ENCODE measurements around the gene PLEKHO1.
"Not testable (repeated sequence)": the region's sequence is repeated elsewhere in the genome, so short reads cannot be mapped to it uniquely, and the experiment has no call there.

The PLEKHO1 gene, protein sequence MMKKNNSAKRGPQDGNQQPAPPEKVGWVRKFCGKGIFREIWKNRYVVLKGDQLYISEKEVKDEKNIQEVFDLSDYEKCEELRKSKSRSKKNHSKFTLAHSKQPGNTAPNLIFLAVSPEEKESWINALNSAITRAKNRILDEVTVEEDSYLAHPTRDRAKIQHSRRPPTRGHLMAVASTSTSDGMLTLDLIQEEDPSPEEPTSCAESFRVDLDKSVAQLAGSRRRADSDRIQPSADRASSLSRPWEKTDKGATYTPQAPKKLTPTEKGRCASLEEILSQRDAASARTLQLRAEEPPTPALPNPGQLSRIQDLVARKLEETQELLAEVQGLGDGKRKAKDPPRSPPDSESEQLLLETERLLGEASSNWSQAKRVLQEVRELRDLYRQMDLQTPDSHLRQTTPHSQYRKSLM

DNA sequence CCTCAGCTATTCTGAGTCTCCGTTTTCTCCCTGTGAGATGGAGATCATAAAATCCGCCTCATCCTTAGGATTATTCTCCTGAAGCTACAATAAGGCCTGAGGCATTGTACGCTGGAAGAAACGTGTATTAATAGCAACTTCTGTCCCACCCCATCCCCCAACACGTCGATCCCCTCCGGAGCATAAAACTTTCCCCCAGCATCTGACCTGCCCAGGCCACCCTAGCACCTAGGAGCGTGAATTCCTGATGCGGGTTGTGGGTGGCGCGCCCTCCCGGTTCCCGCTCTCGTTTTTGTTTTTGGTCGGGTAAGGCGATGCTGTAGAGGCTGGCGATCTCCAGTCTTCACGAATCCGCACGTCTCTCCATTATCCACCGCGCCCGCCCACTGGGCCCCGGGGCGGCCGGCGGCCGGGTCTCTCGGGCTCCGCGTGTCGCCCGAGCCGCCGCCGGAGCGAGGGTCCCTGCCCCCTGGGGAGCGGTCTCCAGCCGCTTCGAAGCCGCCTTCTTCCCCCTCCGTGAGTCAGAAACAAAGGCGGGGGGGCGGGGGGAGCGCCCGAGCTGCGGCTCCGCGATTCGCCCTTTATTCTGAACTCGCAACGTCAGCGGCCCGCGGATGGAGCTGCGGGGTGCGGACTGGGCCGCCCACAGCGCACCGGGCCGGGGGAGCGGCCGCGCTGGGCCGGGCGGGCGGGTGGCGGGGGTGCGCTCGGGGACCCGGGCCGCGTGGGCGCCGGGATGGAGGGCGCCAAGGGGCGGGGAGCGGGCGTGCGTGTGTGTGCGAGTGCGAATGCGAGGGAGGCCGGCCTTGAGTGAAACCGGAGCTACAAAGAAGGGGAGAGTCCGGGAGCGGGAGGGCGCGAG lies at the start of gene PLEKHO1:
TSS of gene PLEKHO1 (plus strand) at position 646 of the 862 bp plus-strand sequence. CDS start 342 bp downstream, outside the sequence.
- DNase-seq, result peak; percentile 82

DNA sequence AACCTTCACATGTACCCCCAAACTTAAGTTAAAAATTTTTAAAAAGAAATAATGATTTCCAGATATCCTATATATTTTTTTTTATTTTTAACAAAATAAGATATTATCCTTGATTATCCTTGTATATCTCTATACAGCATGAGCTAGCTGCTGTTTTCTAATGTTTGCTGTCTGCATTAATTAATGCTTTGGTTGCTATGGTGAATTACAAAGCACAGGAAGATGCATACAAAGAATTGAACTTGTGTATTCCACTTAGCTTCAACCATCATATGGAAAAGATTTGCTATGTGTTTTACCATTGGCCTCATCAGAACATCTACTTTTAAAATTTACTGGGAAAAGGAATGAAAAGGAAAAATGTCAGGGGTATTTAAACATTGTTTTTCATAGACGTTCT lies 46.7 kb upstream of the PLEKHO1 start:
- DNase-seq, result no peak

DNA sequence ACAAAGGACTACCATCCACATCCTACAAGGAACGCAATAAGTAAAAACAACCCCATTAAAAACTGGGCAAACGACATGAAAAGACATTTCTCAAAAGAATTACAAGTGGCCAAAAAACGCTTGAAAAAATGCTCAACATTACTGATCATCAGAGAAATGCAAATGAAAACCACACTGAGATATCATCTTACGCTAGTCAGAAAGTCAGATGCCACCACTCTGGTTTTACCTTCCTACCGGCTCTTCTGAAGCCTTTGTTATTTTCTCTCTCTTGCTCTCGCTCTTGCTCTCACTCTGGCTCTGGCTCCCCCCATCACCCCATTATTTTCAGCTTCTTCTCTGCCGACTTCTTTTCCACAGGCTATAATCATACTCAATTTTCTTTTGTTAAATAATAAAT lies 43.4 kb upstream of the PLEKHO1 start:
- DNase-seq, result no peak

DNA sequence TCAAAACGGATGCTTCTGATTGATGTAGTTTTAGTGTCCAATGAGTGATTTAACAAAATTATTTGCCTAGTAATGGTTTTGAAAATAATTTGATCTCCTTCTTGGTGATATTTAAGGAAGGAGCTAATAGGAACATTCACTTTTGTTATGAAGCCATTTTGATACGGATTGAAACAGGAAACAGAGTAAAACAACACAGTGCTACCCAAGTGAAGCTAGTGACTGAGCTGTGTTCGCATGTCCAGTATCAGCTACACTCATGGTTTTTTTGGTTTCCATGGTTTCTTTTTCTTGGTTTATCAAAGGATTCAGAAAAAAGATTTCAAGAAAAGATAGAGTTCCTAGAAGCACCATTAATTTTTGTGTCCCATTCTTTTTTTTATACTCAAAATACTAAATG lies 40.1 kb upstream of the PLEKHO1 start:
- DNase-seq, result no peak

DNA sequence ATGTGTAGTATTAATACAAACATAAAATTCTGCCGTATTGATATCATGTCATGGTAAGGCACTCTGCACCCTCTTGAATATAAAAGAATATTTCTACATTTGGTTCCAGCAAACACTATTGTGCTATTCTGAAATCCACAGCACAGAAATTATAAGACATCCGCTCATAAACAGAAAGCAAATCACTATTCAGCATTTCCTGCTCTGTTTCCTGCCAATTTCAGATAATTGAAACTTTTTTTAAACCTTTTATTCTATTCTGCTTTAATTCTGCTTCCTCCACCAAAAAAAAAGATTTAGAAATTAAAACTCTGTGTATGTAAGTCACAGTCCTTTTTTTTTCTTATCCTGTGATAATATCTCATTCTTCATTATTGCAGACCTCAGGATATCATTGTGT lies 39.6 kb upstream of the PLEKHO1 start:
- DNase-seq, result no peak

DNA sequence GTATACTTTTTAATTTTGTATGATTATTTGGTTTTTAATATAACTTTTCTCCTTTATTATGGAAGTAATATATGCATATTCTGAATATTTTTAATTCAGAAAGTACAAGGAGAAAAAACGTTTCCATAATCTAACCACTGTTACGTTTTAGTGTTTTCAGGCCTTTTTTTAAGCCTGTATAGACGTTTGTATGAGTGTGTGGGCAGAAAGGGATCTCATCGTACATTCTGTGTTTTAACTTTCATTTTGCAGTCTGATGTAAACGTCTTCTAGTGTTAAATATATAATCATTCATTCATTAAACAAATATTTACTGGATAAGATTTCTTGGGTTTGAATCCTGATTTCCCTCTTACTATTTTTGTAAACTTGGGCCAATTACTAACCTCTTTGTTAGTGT lies 38.0 kb upstream of the PLEKHO1 start:
- DNase-seq, result no peak

DNA sequence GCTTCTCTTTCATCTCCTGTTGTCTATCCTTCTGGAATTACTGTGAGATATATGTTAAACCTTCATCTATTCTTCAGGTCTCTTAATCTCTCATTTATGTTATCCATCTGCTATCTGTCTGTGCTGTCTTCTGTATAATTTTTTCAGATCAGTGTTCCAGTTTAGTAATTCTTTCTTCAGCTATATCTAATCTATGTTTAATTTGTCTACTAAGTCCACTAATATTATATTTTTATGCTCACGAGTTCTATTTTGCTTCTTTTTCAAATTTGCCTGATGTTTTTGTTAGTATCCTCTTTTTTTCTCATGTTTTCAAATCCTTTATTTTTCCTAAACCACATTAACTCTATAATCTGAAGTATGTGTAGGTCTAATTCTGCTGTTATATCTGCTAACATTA lies 34.6 kb upstream of the PLEKHO1 start:
- DNase-seq, result no peak

DNA sequence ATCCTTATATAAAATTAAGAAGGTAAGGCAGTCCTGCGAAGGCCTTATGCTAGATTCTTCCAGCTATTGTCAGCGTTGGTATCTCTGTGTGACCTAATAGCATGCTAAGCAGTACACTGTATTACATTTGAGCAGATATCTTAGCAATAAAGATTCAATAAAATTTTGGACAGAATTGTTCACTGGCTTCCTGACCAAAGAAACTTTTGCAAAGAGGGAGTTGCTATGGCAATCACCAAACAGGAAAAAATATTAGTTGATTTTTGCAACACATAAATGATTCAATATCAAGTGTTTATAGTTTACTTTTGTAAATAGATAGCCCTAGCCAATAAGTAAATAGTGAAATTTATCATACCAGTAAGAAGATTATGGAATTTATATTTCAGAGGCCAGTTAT lies 31.0 kb upstream of the PLEKHO1 start:
- DNase-seq, result no peak

DNA sequence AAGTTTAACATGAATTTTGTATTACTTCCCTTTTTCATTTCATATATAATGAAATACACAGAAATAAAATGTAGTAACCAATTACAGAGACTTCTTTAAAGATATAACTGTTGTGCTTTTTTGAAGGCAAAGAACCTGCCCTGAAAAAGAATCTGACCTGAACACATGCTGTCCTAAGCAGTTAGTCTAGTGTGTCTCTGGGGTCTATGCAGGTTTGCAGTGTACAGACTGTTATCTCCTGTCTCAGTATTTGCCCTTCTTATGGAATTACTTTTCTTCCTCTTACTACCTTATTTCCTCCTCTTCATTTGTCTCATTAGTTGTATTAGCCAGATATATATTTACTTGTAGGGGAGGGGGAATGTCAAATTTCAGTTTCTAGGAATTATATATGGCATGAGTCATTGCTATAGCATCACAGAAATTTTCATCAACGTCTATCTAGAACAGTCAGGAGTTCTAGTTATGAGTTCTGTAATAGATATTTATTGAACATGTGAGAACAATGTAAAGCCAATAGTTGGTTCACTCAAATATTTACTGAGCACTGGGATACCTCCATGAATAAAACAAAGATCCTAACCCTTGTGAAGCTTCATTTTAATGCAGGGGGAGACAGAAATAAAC lies 28.4 kb upstream of the PLEKHO1 start:
- no peak for DNase-seq

DNA sequence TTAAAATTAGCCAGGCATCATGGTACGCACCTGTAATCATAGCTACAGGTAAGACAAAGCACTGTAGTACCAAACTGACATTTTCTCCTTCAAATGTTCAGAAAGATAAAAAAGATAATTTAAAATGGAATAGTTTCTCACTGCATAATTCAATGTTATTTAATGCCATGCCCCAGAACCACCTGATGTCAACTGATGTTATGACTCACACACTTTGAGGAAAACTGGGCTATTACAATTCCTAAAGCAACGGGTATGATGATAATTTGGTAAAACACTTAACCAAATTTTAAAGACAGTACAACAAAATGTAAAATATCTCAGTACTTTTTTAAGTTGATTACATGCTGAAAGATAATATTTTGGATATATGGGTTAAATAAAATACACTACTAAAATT lies 22.9 kb upstream of the PLEKHO1 start:
- DNase-seq, result no peak

DNA sequence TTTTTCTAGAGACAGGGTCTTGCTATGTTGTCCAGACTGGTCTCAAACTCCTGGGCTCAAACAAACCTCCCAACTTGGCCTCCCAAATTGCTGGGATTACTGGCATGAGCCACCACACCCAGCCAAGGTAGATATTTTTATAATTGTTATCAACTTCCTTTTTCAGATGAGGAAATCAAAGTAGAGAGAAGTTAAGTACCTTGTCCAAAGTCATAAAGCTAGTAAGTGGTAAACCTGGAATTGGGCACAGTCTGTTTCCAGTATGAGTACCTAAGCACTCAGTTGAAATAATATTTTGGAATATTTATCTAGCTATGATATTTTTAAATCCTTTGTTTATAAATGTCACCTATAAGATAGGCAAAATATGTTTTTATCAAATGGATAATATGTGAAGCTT lies 22.3 kb upstream of the PLEKHO1 start:
- DNase-seq, result no peak

DNA sequence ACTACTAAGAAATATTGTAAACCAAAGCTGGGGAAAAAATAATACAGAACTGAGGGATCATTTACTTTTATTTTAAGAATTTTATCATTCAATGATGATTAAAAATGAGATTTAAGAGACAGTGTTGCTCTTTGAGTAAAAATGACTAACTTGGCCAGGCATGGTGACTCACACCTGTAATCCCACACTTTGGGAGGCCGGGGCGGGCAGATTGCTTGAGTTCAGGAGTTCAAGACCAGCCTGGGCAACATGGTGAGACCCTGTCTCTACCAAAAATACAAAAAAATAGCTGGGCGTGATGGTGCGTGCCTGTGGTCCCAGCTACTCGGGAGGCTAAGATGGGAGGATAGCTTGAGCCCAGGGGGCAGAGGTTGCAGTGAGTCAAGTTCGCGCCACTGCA lies 21.8 kb upstream of the PLEKHO1 start:
- DNase-seq, result peak; percentile 62

DNA sequence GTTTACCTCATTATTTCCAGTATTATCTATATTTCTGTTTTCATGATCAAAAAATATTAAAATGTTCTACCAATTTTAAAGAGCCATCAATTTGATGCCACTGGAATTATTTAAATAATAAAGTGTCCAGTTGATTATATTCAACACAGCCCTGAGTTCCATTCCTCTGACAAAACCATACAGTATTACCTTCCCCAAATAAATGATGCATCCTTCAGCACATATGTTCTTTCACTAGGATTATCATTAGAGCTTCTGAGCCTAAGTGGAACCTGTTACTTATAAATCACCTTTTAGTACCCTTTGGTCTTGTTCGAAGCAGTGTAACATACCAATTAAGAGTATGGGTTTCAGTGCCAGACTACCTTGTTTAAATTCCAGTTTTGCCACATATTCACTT lies 17.3 kb upstream of the PLEKHO1 start:
- no peak for DNase-seq

DNA sequence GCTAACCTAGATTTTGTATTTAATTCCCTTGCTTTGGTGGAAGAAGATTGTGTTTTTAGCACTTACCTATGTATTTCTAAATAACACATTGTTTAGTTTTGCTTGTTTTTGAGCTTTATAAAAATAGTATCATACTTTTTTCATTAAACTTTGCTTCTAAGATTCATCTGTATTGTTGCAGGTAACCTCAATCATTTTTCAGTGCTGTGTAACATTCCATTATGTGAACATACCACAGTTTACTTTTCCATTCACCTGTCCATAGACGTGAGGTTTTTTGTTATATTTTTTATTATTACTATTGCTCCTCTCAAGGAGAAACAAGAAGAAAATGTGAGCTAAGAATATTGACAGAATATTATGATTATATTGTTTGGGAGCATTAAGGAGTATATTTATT lies 15.2 kb upstream of the PLEKHO1 start:
- no peak for DNase-seq

DNA sequence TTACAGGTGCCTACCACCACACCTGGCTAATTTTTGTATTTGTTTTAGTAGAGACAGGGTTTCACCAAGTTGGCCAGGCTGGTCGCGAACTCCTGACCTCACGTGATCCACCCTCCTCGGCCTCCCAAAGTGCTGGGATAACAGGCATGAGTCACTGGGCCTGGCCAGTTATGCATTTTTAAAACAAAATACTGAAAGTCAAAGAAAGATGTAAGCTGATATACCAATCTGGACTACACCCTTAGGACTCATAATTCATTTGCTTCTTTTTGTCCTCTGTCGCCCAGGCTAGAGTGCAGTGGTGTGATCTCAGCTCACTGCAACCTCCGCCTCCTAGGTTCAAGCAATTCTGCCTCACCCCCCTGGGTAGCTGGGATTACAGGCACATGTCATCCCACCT lies 14.3 kb upstream of the PLEKHO1 start:
- DNase-seq, result not testable (repeated sequence)

DNA sequence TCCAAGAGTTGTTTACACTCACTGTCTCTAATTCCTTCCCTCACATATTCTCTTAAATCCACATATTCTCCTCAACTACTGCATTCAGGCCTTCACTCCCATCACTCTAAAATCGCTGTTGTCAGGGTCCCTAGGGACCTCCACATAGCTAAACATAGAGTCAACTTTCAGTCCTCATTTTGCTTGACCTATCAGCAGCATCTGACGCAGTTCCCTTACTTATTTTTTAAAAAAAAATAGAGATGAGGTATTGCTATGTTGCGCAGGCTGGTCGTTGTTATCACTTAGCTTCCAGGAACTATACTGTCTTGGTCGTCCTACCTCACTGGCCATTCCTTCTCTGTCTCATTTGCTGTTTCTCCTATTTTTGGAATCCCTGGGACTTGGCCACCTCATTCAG lies 11.7 kb upstream of the PLEKHO1 start:
- DNase-seq, result no peak

DNA sequence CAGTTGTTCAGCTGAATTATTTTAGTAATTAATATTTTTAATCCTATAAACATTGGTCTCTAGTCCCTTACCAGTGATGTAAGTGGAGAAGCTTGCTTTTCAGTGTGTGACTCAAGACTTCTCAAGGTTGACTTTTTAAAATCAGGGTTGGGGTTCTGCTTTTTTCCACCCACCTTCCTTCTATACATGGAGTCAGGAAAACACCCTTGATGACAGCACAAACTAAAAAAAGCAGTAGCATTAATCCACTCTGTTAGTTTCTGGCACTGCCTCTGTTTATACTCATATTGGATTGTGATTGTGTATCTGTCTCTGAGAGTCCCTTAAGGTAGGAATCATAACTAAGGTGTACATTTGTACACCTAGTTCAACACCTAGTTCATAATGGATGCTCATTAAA lies 8.3 kb upstream of the PLEKHO1 start:
- DNase-seq, result no peak

DNA sequence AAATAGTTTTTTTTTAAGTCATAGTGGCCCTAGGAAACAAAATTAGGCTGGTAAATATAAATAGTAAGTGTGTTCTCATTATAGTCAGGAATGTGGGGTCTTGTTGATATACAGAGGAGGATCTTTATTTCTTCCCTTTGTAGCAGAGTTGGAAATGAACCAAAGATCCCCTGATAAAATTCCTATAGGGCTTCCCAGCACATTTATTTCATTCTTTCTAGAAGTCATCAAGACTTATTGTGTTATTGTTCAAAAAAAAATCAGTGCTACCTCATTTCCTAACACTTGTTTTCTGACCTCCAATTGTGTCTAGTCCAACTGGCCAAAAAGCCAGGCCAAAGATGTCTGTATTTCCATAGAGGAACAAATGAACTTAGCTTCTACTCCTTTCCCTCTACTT lies 7.6 kb upstream of the PLEKHO1 start:
- DNase-seq, result no peak

DNA sequence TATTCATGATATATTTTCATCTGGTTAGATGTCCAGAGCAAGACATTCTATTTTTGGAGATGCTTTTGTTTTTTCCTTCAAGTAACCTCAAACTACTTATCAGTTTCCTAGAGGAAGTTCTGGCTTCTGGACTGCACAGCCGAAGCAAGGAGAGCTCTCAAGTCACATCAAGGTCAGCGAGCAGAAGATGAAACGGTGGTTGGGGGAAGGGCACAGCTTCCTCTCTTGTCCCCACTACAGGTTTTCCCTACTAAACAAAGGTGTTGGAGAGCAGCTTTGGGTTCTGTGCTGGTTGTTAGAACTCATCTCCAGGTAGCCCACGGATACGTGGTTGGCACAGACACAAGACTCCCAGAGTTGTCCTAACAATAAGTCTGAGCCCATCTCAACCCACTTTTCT lies 5.1 kb upstream of the PLEKHO1 start:
- DNase-seq, result no peak

DNA sequence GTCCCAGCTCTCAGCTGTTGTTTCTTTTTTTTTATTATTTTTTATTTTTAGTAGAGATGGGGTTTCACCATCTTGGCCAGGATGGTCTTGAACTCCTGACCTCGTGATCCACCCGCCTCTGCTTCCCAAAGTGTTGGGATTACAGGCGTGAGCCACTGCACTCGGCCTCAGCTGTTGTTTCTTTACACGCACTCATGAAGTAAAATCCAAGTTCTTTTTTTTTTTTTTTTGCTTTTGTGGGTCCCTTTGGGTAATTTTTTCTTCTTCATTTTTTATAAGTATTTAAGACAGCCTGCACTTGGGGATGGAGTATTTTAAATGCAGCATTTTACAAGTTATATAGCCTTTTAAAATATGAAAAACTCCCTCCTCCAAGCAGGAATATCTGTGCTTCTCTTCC lies 3.7 kb upstream of the PLEKHO1 start:
- DNase-seq, result not testable (repeated sequence)

DNA sequence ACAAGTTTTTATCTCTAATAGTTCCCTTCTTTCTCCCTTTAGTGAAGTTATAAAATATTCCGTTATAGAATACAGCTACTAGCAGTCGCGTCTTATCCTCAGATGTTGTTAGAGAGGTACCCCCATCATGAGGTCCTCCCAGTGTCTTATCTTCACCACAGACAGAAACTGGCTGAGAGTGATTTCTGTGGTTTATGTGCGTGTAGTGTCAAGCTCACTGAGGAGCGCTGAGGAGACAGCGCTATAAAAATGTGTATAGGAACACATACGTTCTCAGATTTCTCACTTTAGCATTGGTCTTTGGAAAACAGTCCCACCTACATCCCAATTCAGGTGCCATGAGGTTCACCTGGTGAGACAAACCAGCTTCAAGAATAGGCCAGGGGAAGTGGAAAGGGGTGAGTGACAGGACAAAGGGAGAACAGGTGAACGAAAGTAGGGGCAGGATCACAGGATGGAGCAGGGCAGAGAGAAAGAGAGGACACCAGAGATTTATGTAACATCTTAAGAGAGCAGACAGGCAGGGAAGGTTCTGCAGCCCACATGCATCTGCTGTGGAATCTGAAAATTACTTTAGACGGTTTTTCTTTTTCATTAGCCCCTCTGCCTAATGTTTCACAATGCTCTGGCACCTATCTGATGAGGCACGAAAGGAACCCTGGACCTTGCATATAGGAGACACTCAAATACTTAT lies 2.7 kb upstream of the PLEKHO1 start:
- DNase-seq, result no peak

DNA sequence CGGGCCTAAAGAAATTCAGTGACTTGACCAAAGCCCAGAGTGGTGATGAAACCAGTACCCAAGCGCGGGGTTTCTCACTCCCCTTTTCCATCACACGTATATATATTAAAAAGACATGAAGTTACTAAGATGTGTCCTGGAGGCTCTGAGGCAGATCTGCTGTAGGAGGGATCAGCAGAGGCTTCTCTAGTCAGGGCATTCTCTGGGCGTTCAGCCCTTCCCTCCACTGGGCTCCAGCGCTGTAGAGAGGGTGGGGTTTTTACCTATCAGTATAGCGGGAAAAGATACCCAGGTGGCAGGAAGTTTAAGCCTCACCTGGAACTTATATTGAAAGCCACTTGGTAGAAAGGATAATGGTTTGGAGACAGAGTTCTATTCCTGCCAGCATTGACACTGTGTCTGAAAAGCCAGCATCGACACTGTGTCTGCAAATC lies 862 bp upstream of the PLEKHO1 start:
- DNase-seq, result no peak
